ENCODE results near the gene NCDN.

NCDN gene

GRCh38 chr1:35586808-35587207 lies 29.2 kb downstream of the NCDN start:
- Histone ChIP-seq H3K27me3 (no peaks in the 10 kb centered on the region), H3K9me3 (replicated peaks in 1 of 11) (no peaks in the 10 kb centered on the region), H3K4me2 (no peak overlapping the region), H3K36me3 (peaks cover 0 to 73% (median 15%) of the 10 kb centered on the region in 11 experiments; a peak in 14 of 22 replicates), H3K9ac (no peak overlapping the region), H3K27ac (no peak overlapping the region), H4K20me1 (peaks cover 0 to 29% (median 0%) of the 10 kb centered on the region in 11 experiments; a peak in 5 of 22 replicates), H3K4me3 (no peak overlapping the region), H3K4me1 (peaks cover 0 to 2% (median 0%) of the 10 kb centered on the region in 10 experiments; a peak in 3 of 20 replicates)
- no peak for TF ChIP-seq Cebpa-rat (IDR thresholded peaks at IDR 0.05)

- H4K20me1 ChIP-seq, result peaks cover 0 to 32% (median 0%) of the 10 kb centered on the region in 11 experiments; a peak in 6 of 22 replicates
- H3K4me1 ChIP-seq, result peaks cover under 1 to 5% (median 3%) of the 10 kb centered on the region in 10 experiments; a peak in 17 of 20 replicates
- TF ChIP-seq Cebpa-rat (IDR thresholded peaks at IDR 0.05), result no peak
- no peaks in the 10 kb centered on the region for H3K27me3 ChIP-seq
- peaks cover 0 to 79% (median 15%) of the 10 kb centered on the region in 11 experiments; a peak in 14 of 22 replicates for H3K36me3 ChIP-seq
- H3K4me2 ChIP-seq, result no peak overlapping the region
- no peak overlapping the region for H3K9ac ChIP-seq
- H3K9me3 ChIP-seq (replicated peaks in 1 of 11), result no peaks in the 10 kb centered on the region
- H3K27ac ChIP-seq, result no peak overlapping the region
- H3K4me3 ChIP-seq, result no peak overlapping the region
Measured at GRCh38 chr1:35587736-35588135, 30.1 kb downstream of the NCDN start.

- no peak overlapping the region for H3K9ac ChIP-seq
- H3K27ac ChIP-seq, result no peak overlapping the region; a peak in 1 of 22 replicates
- no peak overlapping the region for H3K4me2 ChIP-seq
- no peaks in the 10 kb centered on the region for H3K27me3 ChIP-seq
- peaks cover 7 to 11% (median 9%) of the 10 kb centered on the region in 10 experiments for H3K4me1 ChIP-seq
- TF ChIP-seq Cebpa-rat (IDR thresholded peaks at IDR 0.05), result no peak
- no peaks in the 10 kb centered on the region for H3K9me3 ChIP-seq (replicated peaks in 1 of 11)
- peaks cover 0 to 37% (median 0%) of the 10 kb centered on the region in 11 experiments; a peak in 6 of 22 replicates for H4K20me1 ChIP-seq
- H3K4me3 ChIP-seq, result no peak overlapping the region
- H3K36me3 ChIP-seq, result peaks cover 0 to 77% (median 15%) of the 10 kb centered on the region in 11 experiments; a peak in 14 of 22 replicates
Measured at GRCh38 chr1:35588197-35588910, 30.8 kb downstream of the NCDN start.

- peaks cover 0 to 35% (median 0%) of the 10 kb centered on the region in 11 experiments; a peak in 6 of 22 replicates for H4K20me1 ChIP-seq
- no peak overlapping the region for H3K4me2 ChIP-seq
- no peak for TF ChIP-seq Cebpa-rat (IDR thresholded peaks at IDR 0.05)
- no peak overlapping the region for H3K9ac ChIP-seq
- no peak overlapping the region for H3K4me3 ChIP-seq
- H3K9me3 ChIP-seq (replicated peaks in 1 of 11), result no peaks in the 10 kb centered on the region
- H3K27me3 ChIP-seq, result no peaks in the 10 kb centered on the region
- peaks cover 0 to 74% (median 22%) of the 10 kb centered on the region in 11 experiments; a peak in 15 of 22 replicates for H3K36me3 ChIP-seq
- H3K4me1 ChIP-seq, result peaks cover 11 to 18% (median 14%) of the 10 kb centered on the region in 10 experiments
- H3K27ac ChIP-seq, result no peak overlapping the region
Measured at GRCh38 chr1:35589516-35590427, 32.2 kb downstream of the NCDN start.

GRCh38 chr1:35590476-35591040 lies 33.0 kb downstream of the NCDN start:
- no peak for TF ChIP-seq Cebpa-rat (IDR thresholded peaks at IDR 0.05)

GRCh38 chr1:35591211-35591610 lies 33.6 kb downstream of the NCDN start:
- no peak for TF ChIP-seq Cebpa-rat (IDR thresholded peaks at IDR 0.05)
- Histone ChIP-seq H3K4me1 (peaks cover 11 to 18% (median 14%) of the 10 kb centered on the region in 10 experiments), H3K27ac (no peak overlapping the region), H4K20me1 (peaks cover 0 to 31% (median 0%) of the 10 kb centered on the region in 11 experiments; a peak in 6 of 22 replicates), H3K4me2 (no peak overlapping the region), H3K9me3 (replicated peaks in 1 of 11) (no peaks in the 10 kb centered on the region), H3K36me3 (peaks cover 0 to 82% (median 26%) of the 10 kb centered on the region in 11 experiments; a peak in 19 of 22 replicates), H3K4me3 (no peak overlapping the region), H3K9ac (no peak overlapping the region), H3K27me3 (no peaks in the 10 kb centered on the region)

More at GRCh38 chr1:35590476-35591040, 33.0 kb downstream of the NCDN start:
- Histone ChIP-seq H3K9ac (no peak overlapping the region), H3K27me3 (no peaks in the 10 kb centered on the region), H3K27ac (no peak overlapping the region), H3K4me3 (no peak overlapping the region), H3K4me1 (peaks cover 11 to 18% (median 14%) of the 10 kb centered on the region in 10 experiments), H4K20me1 (peaks cover 0 to 35% (median 0%) of the 10 kb centered on the region in 11 experiments; a peak in 6 of 22 replicates), H3K36me3 (peaks cover 0 to 79% (median 22%) of the 10 kb centered on the region in 11 experiments; a peak in 19 of 22 replicates), H3K9me3 (replicated peaks in 1 of 11) (no peaks in the 10 kb centered on the region), H3K4me2 (no peak overlapping the region)

GRCh38 chr1:35592991-35593769 lies 35.6 kb downstream of the NCDN start:
- Histone ChIP-seq H4K20me1 (peaks cover 0 to 29% (median 0%) of the 10 kb centered on the region in 11 experiments; a peak in 7 of 22 replicates), H3K9ac (peak overlapping the region in 2 of 11 experiments; percentile 8 to 11; a peak in 2 of 22 replicates), H3K4me2 (peak overlapping the region; percentile 17 to 53 (median 38); a peak in 21 of 22 replicates), H3K36me3 (peaks cover 5 to 84% (median 36%) of the 10 kb centered on the region in 11 experiments; a peak in 20 of 22 replicates), H3K4me3 (no peak overlapping the region), H3K27me3 (no peaks in the 10 kb centered on the region), H3K27ac (peak overlapping the region in 1 of 11 experiments; percentile 7; a peak in 1 of 22 replicates), H3K9me3 (replicated peaks in 1 of 11) (no peaks in the 10 kb centered on the region), H3K4me1 (peaks cover 11 to 18% (median 14%) of the 10 kb centered on the region in 10 experiments)
- no peak for TF ChIP-seq Cebpa-rat (IDR thresholded peaks at IDR 0.05)
